Activated CD8-positive, alpha-beta T cell treated with anti-CD3 and anti-CD28 coated beads, Interleukin-2, amount 10 ng/mL, durations not matched to agents 7 days and 5 days (primary cell): ENCODE results near the gene HSPE1. TPM values are rescaled to one million over a fixed set of nuclear protein-coding genes. Genes with fewer than 3 reads are reported as not detected.
"Not testable (repeated sequence)": the region's sequence is repeated elsewhere in the genome, so short reads cannot be mapped to it uniquely, and the experiment has no call there.

Source experiments
- ATAC-seq: fragments of 150-1000 bp; cut with Tn5 transposase; one replicate; pipeline ENCODE4 v1.10.0; 2021; ENCODE audit warnings: moderate library complexity
- CTCF ChIA-PET: fragments of 350-600 bp; sonication (Branson Sonifier 250); formaldehyde crosslinking; loops from one replicate; lab custom pipeline; 2021; ENCODE audit warnings: antibody characterized with exemption; lab: Charles Lee
- POLR2A ChIA-PET: fragments of 350-600 bp; sonication (Branson Sonifier 250); formaldehyde crosslinking; loops from one replicate; lab custom pipeline; 2021; ENCODE audit warnings: antibody characterized with exemption; lab: Charles Lee
- DNase-seq: peaks from one replicate; pipeline ENCODE4 v3.0.0-alpha.2; 2020
- H3K27ac Mint-ChIP-seq: one replicate; pipeline ENCODE4 v1.8.0; 2021; ENCODE audit warnings: mild to moderate bottlenecking, mixed read lengths
- H3K27me3 Mint-ChIP-seq: one replicate; pipeline ENCODE4 v1.8.0; 2021; ENCODE audit warnings: low read depth, mixed read lengths
- H3K36me3 Mint-ChIP-seq: one replicate; pipeline ENCODE4 v1.8.0; 2021; ENCODE audit warnings: low read depth, mixed read lengths
- H3K4me1 Mint-ChIP-seq: one replicate; pipeline ENCODE4 v1.8.0; 2021; ENCODE audit warnings: low read depth, mixed read lengths
- H3K4me3 Mint-ChIP-seq: one replicate; pipeline ENCODE4 v1.8.0; 2021; ENCODE audit warnings: mild to moderate bottlenecking, mixed read lengths
- H3K9me3 Mint-ChIP-seq: one replicate; pipeline ENCODE4 v1.8.0; 2022; ENCODE audit warnings: mixed read lengths; ENCODE audit not compliant: insufficient read depth
- total RNA-seq, 2 experiments: library from RNA; stranded (reverse); gene quantifications; one replicate each; pipeline ENCODE4 v1.2.3, GENCODE V29; 2021

The HSPE1 gene
- 100 to 1,000 TPM; 153 to 162 TPM for total RNA-seq

GRCh38 chr2:197499594-197500502, at the start of gene HSPE1, which contains the start of gene HSPD1:
Gene HSPE1 (plus strand): TSS chr2:197500379. CDS start chr2:197500437, 58 bp downstream.
Gene HSPD1 (minus strand): TSS chr2:197499840. CDS start chr2:197498848, 992 bp downstream.
- CTCF ChIA-PET: interaction anchor here (0.6 to 3.1 kb wide), 5 partner anchors 9 to 386 kb away, joined by 3 to 15 read pairs (median 5); partner anchors contain the start of gene MOB4
- H3K4me1 Mint-ChIP-seq: peaks cover 52% of the 10 kb centered on the region
- no peaks in the 10 kb centered on the region for H3K27me3 Mint-ChIP-seq
- peak within 1 kb of the TSS; percentile 98 for H3K27ac Mint-ChIP-seq
- ATAC-seq: peak; percentile 86
- peaks cover 81% of the 10 kb centered on the region for H3K36me3 Mint-ChIP-seq
- no peaks in the 10 kb centered on the region for H3K9me3 Mint-ChIP-seq
- peak; percentile 99 for DNase-seq
- peak within 1 kb of the TSS; percentile 98 for H3K4me3 Mint-ChIP-seq
- POLR2A ChIA-PET: interaction anchor here (0.6 to 9.8 kb wide), 19 partner anchors 9 to 859 kb away, joined by 3 to 134 read pairs (median 5); partner anchors contain the start of genes COQ10B, MARS2, MOB4 and SF3B1

DNA sequence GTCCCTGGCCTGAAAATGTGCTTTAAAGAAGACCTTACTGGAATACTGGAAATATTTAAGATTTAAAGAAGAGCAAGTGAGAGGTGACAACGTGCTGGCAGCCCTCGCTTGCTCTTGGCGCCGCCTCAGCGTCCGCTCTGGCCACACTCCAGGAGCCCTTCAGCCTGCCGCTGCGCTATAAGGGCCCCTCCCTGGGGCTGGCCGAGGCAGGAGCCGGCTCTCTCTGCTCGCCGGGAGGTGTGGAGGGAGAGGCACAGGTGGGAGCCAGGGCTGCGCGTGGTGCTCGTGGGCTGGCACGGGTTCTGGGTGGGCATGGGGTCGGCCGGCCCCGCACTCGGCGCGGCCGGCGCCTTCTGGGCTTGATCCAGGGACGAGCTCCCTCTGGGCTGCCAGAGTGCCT, 49.7 kb upstream of the HSPE1 start:
- DNase-seq (no peak), ATAC-seq (no peak)
- H3K27me3 Mint-ChIP-seq: no peaks in the 10 kb centered on the region
- peaks cover 23% of the 10 kb centered on the region for H3K4me1 Mint-ChIP-seq
- peaks cover 4% of the 10 kb centered on the region for H3K36me3 Mint-ChIP-seq
- CTCF ChIA-PET: interaction anchor here (1.0 to 2.1 kb wide), 2 partner anchors 10 to 14 kb away, joined by 3 to 9 read pairs; no protein-coding TSS in a partner anchor
- no peaks in the 10 kb centered on the region for H3K9me3 Mint-ChIP-seq
- no peak overlapping the region for H3K4me3 Mint-ChIP-seq
- POLR2A ChIA-PET: interaction anchor here (0.6 to 6.3 kb wide), 5 partner anchors 7 to 65 kb away, joined by 3 to 143 read pairs (median 5); partner anchors contain the start of genes HSPD1, HSPE1, MOB4 and SF3B1
- no peak overlapping the region for H3K27ac Mint-ChIP-seq

DNA sequence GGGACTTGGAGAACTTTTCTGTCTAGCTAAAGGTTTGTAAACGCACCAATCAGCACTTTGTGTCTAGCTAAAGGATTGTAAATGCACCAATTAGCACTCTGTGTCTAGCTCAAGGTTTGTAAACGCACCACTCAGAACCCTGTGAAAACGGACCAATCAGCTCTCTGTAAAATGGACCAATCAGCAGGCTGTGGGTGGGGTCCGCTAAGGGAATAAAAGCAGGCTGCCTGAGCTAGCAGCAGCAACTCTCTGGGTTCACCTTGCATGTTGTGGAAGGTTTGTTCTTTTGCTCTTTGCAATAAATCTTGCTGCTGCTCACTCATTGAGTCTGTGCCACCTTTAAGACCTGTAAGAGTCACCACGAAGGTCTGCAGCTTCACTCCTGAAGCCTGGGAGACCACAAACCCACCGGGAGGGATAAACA, 49.2 kb upstream of the HSPE1 start:
- DNase-seq, H3K4me3 Mint-ChIP-seq, ATAC-seq, H3K27ac Mint-ChIP-seq, H3K9me3 Mint-ChIP-seq, H3K36me3 Mint-ChIP-seq, H3K27me3 Mint-ChIP-seq: not testable (repeated sequence)
- peaks cover 27% of the 10 kb centered on the region for H3K4me1 Mint-ChIP-seq
- CTCF ChIA-PET: interaction anchor here (1.0 to 2.1 kb wide), 2 partner anchors 11 to 14 kb away, joined by 3 to 9 read pairs; no protein-coding TSS in a partner anchor
- POLR2A ChIA-PET: interaction anchor here (0.6 to 6.3 kb wide), 5 partner anchors 8 to 65 kb away, joined by 3 to 143 read pairs (median 5); partner anchors contain the start of genes HSPD1, HSPE1, MOB4 and SF3B1

DNA sequence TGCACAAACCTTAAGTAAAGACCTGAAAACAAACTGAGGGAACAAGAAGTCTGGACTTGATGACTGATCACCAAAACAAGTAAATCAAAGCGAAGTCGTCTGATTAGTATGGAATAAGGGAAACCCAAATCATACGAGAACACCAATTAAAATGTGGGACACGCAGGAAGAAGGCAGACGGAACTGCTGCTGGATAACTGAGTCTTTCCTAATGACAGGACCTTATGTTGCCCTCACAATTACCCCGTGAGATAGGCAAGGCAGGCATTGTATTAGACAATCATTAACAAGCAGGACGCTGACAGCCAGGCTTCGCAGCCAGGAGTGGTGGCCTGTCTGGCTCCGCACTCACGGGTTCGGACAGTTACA, 47.4 kb upstream of the HSPE1 start:
- peaks cover 33% of the 10 kb centered on the region for H3K4me1 Mint-ChIP-seq
- no peak for ATAC-seq

GRCh38 chr2:197453123-197453913, 46.9 kb upstream of the HSPE1 start, which contains the start of gene COQ10B:
Gene COQ10B (plus strand): TSS chr2:197453552. CDS start chr2:197453561, 9 bp downstream.
- POLR2A ChIA-PET: interaction anchor here (0.6 to 6.3 kb wide), 17 partner anchors 9 to 1690 kb away, joined by 3 to 143 read pairs (median 4); partner anchors contain the start of genes GTF3C3, HSPD1, HSPE1 and SF3B1
- peak; percentile 95 for ATAC-seq
- DNase-seq: peak; percentile 99
- Mint-ChIP-seq H3K4me3 (peak within 1 kb of the TSS; percentile 96), H3K27ac (peak within 1 kb of the TSS; percentile 100), H3K36me3 (peaks cover 12% of the 10 kb centered on the region), H3K9me3 (no peaks in the 10 kb centered on the region), H3K4me1 (peaks cover 37% of the 10 kb centered on the region), H3K27me3 (no peaks in the 10 kb centered on the region)
- CTCF ChIA-PET: interaction anchor here (0.7 to 1.5 kb wide), 7 partner anchors 10 to 340 kb away, joined by 3 to 6 read pairs (median 4); partner anchors contain the start of gene SF3B1

More for the DNA sequence above, 47.4 kb upstream of the HSPE1 start:
- POLR2A ChIA-PET: interaction anchor here (0.6 to 6.3 kb wide), 16 partner anchors 8 to 824 kb away, joined by 3 to 143 read pairs (median 4); partner anchors contain the start of genes GTF3C3, HSPD1, HSPE1 and SF3B1
- CTCF ChIA-PET: interaction anchor here (0.7 to 1.5 kb wide), 6 partner anchors 10 to 313 kb away, joined by 3 to 6 read pairs (median 4); partner anchors contain the start of gene SF3B1
- H3K4me3 Mint-ChIP-seq: peak overlapping the region; percentile 96
- no peaks in the 10 kb centered on the region for H3K27me3 Mint-ChIP-seq
- peaks cover 12% of the 10 kb centered on the region for H3K36me3 Mint-ChIP-seq
- peak overlapping the region; percentile 100 for H3K27ac Mint-ChIP-seq
- DNase-seq: no peak
- no peaks in the 10 kb centered on the region for H3K9me3 Mint-ChIP-seq

DNA sequence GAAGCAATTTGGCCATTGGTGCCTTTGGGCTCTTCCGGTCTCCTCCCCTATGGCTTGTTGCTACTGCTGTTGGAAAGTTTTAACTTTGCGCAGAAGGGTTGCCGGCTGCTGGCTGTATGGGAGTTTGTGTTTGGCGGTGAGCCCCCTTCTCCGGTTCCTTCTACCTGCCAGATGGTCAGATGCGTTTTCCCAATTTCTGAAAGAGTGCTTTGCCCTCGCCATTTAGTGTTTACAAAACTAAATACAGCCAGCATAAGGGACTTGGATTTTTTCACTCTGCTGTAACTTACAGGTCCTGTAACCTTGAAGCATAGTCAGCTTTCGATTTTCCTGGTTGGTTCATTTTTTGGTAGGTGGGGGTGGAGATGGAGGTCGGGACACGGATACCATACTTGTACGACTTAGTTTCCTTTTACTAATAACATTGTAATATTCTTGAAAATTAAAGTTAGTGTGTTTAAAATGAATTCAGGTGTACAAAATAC, 46.2 kb upstream of the HSPE1 start:
- peaks cover 38% of the 10 kb centered on the region for H3K4me1 Mint-ChIP-seq
- DNase-seq: no peak
- H3K4me3 Mint-ChIP-seq: peak overlapping the region; percentile 96
- ChIA-PET POLR2A (interaction anchor here (1.2 to 6.3 kb wide), 4 partner anchors 9 to 44 kb away, joined by 6 to 143 read pairs (median 20); partner anchors contain the start of genes HSPD1, HSPE1 and SF3B1), CTCF (interaction anchor here (1.2 to 1.5 kb wide), 2 partner anchors 10 to 19 kb away, joined by 4 to 5 read pairs; partner anchors contain the start of gene SF3B1)
- H3K36me3 Mint-ChIP-seq: peaks cover 12% of the 10 kb centered on the region
- H3K9me3 Mint-ChIP-seq: no peaks in the 10 kb centered on the region
- H3K27ac Mint-ChIP-seq: peak overlapping the region; percentile 100
- no peak for ATAC-seq
- no peaks in the 10 kb centered on the region for H3K27me3 Mint-ChIP-seq

DNA sequence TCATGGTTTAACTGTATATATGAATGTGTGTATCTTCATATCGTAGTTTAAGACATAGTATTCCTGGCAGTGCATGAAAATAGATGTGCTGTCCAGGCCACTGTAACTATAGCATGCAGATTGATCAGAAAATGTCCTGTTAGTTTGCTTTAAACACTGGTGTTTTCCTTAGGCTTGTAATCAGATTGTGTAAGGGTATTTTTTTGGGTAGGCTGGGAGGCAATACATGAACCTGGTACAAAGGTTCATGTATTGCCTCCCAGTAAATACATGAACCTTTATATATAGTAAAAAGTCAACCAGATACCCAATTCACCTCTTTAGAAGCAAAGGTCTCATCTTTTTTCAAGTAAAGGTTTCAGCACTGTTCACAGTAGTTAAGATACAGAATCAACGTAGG, 45.3 kb upstream of the HSPE1 start:
- peak overlapping the region; percentile 96 for H3K4me3 Mint-ChIP-seq
- H3K27me3 Mint-ChIP-seq: no peaks in the 10 kb centered on the region
- ChIA-PET CTCF (no interaction called here), POLR2A (interaction anchor here (1.1 to 3.5 kb wide), 2 partner anchors 43 to 61 kb away, joined by 4 to 34 read pairs; partner anchors contain the start of genes HSPD1, HSPE1 and MOB4)
- H3K4me1 Mint-ChIP-seq: peaks cover 41% of the 10 kb centered on the region
- no peak for DNase-seq
- peak overlapping the region; percentile 17 for H3K27ac Mint-ChIP-seq
- no peaks in the 10 kb centered on the region for H3K9me3 Mint-ChIP-seq
- ATAC-seq: no peak
- H3K36me3 Mint-ChIP-seq: peaks cover 16% of the 10 kb centered on the region

- H3K4me3 Mint-ChIP-seq: no peak overlapping the region
Observed at GRCh38 chr2:197455428-197455827, 44.8 kb upstream of the HSPE1 start.

DNA sequence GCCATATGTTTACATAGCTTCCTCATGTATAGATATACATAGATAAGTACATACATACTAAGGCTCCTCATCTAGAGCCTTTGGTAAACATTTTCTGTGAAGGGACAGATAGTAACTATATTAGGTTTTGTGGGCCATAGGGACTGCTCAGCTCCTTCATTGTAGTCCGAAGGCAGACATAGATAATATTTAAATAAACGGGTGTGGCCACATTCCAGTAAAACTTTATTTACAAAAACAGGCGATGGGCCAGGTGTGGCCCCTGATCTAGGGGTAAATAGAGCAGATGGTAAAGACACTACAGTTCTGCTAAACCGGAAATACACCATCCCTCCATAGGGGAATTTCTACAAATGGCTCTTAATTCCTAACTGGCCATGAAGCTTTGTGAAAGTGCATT, 39.5 kb upstream of the HSPE1 start:
- ATAC-seq: no peak
- Mint-ChIP-seq H3K27ac (no peak overlapping the region), H3K36me3 (peaks cover 39% of the 10 kb centered on the region), H3K9me3 (no peaks in the 10 kb centered on the region), H3K4me1 (peaks cover 16% of the 10 kb centered on the region), H3K27me3 (no peaks in the 10 kb centered on the region), H3K4me3 (no peak overlapping the region)
- POLR2A ChIA-PET: interaction anchor here (0.7 to 1.4 kb wide), 3 partner anchors 10 to 38 kb away, joined by 3 to 7 read pairs (median 3); partner anchors contain the start of gene SF3B1
- no peak for DNase-seq
- CTCF ChIA-PET: interaction anchor here (1.2 kb wide), 1 partner anchor 35 kb away, joined by 3 read pairs; no protein-coding TSS in a partner anchor

More at GRCh38 chr2:197455428-197455827, 44.8 kb upstream of the HSPE1 start:
- ChIA-PET POLR2A (interaction anchor here (0.9 to 3.5 kb wide), 3 partner anchors 21 to 61 kb away, joined by 3 to 34 read pairs (median 4); partner anchors contain the start of genes HSPD1, HSPE1, MOB4 and SF3B1), CTCF (no interaction called here)
- DNase-seq (no peak), ATAC-seq (no peak)
- Mint-ChIP-seq H3K27me3 (no peaks in the 10 kb centered on the region), H3K9me3 (no peaks in the 10 kb centered on the region), H3K4me1 (peaks cover 41% of the 10 kb centered on the region), H3K27ac (no peak overlapping the region), H3K36me3 (peaks cover 18% of the 10 kb centered on the region)

GRCh38 chr2:197461057-197461456, 39.1 kb upstream of the HSPE1 start:
- ATAC-seq: no peak
- H3K27me3 Mint-ChIP-seq: no peaks in the 10 kb centered on the region
- CTCF ChIA-PET: interaction anchor here (1.2 kb wide), 1 partner anchor 34 kb away, joined by 3 read pairs; no protein-coding TSS in a partner anchor
- no peak for DNase-seq
- POLR2A ChIA-PET: interaction anchor here (0.7 to 1.4 kb wide), 4 partner anchors 10 to 37 kb away, joined by 3 to 7 read pairs (median 4); partner anchors contain the start of gene SF3B1
- peaks cover 37% of the 10 kb centered on the region for H3K36me3 Mint-ChIP-seq
- H3K4me3 Mint-ChIP-seq: no peak overlapping the region
- no peak overlapping the region for H3K27ac Mint-ChIP-seq
- H3K9me3 Mint-ChIP-seq: no peaks in the 10 kb centered on the region
- peaks cover 12% of the 10 kb centered on the region for H3K4me1 Mint-ChIP-seq
